GM10248 (cell line): ENCODE data around the gene HIGD1A.

ENCODE experiments used
- CTCF ChIA-PET: fragments of 300-600 bp; sonication (Branson Sonifier 250); formaldehyde crosslinking; extraction: SDS; loops from one replicate; lab custom pipeline; 2021; ENCODE audit warnings: antibody characterized with exemption; lab: Yijun Ruan, JAX
- POLR2A ChIA-PET: fragments of 350-650 bp; sonication (Branson Sonifier 250); formaldehyde crosslinking; extraction: SDS; loops from one replicate; lab custom pipeline; 2020; ENCODE audit warnings: antibody characterized with exemption; lab: Yijun Ruan, JAX
- DNase-seq: peaks from one replicate; pipeline ENCODE4 v3.0.0; 2012; ENCODE audit errors: extremely low spot score
- TF ChIP-seq, protein P1 (sequence below): IDR thresholded peaks from 2 replicates; pipeline ENCODE4 v1.5.1; 2012; ENCODE audit warnings: mild to moderate bottlenecking, low read depth; ENCODE audit errors: extremely low read depth, missing control alignments, control extremely low read depth

Gene HIGD1A

DNA sequence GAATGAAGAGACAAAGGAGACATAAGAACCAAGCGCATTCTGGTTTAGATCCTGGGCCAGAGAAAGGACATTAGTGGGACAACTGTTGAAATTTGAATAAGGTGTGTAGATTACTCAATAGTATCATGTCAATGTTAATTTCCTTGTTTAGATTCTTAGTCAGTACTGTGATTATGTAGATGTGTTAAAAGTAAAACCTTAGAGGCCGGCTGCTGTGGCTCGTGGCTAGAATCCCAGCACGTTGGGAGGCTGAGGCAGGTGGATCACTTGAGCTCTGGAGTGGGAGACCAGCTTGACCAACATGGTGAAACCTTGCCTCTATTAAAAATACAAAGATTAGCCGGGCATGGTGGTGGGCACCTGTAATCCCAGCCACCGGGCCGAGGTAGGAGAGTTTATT is 44.7 kb upstream of the HIGD1A start:
- CTCF ChIA-PET = interaction anchor here (1.3 to 1.8 kb wide), 2 partner anchors 10 to 18 kb away, joined by 5 to 8 read pairs; no protein-coding TSS in a partner anchor
- POLR2A ChIA-PET = no interaction called here
- TF ChIP-seq, protein P1, sequence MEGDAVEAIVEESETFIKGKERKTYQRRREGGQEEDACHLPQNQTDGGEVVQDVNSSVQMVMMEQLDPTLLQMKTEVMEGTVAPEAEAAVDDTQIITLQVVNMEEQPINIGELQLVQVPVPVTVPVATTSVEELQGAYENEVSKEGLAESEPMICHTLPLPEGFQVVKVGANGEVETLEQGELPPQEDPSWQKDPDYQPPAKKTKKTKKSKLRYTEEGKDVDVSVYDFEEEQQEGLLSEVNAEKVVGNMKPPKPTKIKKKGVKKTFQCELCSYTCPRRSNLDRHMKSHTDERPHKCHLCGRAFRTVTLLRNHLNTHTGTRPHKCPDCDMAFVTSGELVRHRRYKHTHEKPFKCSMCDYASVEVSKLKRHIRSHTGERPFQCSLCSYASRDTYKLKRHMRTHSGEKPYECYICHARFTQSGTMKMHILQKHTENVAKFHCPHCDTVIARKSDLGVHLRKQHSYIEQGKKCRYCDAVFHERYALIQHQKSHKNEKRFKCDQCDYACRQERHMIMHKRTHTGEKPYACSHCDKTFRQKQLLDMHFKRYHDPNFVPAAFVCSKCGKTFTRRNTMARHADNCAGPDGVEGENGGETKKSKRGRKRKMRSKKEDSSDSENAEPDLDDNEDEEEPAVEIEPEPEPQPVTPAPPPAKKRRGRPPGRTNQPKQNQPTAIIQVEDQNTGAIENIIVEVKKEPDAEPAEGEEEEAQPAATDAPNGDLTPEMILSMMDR = no peak

DNA sequence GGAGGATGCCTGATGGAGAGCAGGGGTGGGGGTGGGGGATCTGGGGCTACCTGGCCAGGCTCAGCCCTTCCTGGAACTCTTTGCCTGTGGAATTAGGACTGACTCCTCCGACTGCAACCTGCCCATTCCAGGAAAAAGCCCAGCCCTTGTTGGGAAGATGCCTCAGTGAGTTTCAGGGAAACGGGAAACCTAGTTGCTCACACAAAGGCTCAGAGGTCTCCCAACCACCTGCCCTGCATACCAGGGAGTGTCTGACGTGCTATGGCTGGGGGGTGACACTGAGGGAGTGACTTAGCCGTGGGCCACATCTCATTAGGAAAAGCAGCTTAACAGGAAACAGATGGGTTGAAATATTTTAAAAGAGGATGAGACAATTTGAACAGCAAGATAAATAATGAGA is 43.4 kb upstream of the HIGD1A start:
- POLR2A ChIA-PET = no interaction called here
- TF ChIP-seq, protein P1 = no peak
- DNase-seq = no peak
- CTCF ChIA-PET = interaction anchor here (1.5 kb wide), 1 partner anchor 33 kb away, joined by 4 read pairs; no protein-coding TSS in a partner anchor

More for the DNA sequence above, 44.7 kb upstream of the HIGD1A start:
- DNase-seq = no peak

DNA sequence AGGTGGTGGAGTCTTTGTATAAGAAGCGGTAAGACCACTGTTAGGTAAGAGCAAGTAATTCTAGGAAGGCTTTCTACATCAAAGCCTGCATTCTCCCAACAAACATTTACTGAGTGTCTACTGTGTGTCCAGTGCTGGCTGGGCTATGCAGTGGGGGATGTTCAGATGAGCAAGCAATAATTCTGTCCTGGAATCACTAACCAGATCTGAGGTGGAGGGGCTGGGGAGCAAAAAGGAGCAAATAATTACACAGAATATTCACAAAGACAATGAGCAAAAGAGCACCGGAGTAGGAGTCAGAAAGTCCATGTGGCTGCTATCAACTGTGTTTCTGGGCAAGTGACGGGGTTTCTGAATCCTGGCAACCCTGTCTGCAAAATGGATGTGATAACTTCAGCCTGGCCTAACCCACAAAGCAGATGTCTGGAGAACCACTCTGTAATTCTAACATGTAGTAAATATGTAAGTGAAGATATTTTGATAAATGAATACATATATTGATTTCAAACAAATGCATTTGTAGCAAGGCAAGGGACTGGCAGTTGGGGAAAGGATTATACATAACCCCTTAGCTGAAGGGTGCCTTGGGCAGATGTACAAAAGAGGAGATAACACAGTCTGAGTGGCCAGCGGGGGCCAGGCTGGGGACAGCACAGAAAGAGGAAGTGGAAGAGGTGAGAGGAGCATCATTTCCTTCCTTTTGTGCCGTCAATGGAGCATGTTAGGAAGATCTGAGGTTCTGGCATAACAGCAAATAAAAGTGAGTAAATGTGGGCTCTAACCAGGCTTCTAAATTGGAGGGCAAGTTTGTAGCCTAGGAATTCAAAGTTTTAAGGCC is 42.6 kb upstream of the HIGD1A start:
- TF ChIP-seq, protein P1 = no peak
- CTCF ChIA-PET = interaction anchor here (1.4 to 1.5 kb wide), 2 partner anchors 34 to 307 kb away, joined by 3 to 4 read pairs; no protein-coding TSS in a partner anchor
- DNase-seq = peak; percentile 57
- POLR2A ChIA-PET = no interaction called here

DNA sequence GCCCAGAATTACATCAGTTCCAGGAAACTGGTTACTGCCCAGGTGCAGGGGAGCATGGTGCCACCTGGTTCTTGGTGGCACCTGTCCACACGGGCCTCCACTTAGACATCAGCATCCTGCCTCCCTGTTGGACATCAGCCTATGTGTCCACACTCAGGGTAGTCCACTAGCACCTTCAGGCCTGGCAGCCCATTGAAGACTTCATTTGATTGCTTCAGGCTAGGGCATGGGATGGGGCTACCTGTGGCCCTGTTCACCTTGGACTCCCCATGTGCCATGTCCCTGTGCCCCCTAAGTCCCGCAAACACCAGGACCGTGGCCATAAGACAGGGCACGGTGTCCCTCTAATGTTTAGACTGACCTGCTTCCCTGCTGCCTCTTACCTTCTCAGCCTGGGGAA is 40.5 kb upstream of the HIGD1A start:
- TF ChIP-seq, protein P1 = no peak
- POLR2A ChIA-PET = no interaction called here
- CTCF ChIA-PET = interaction anchor here (1.0 kb wide), 2 partner anchors 13 to 36 kb away, joined by 3 to 4 read pairs; no protein-coding TSS in a partner anchor
- no peak for DNase-seq

DNA sequence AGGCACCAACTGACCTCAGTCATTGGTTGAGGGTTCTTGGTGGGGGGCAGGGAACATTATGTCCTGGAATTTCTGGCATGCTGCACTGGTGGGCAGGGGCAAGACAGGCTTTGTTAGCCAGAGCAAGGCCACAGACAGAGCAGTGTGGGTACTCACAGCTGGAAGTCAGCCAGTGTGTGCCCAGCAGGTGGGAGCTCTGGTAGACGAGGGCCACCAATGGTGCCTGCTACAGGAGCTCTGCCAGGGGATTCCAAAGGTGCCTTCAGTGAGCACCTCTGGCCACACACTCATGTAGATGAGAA is 40.1 kb upstream of the HIGD1A start:
- POLR2A ChIA-PET = no interaction called here
- CTCF ChIA-PET = interaction anchor here (1.0 kb wide), 2 partner anchors 13 to 37 kb away, joined by 3 to 4 read pairs; no protein-coding TSS in a partner anchor
- TF ChIP-seq, protein P1 = no peak
- no peak for DNase-seq

DNA sequence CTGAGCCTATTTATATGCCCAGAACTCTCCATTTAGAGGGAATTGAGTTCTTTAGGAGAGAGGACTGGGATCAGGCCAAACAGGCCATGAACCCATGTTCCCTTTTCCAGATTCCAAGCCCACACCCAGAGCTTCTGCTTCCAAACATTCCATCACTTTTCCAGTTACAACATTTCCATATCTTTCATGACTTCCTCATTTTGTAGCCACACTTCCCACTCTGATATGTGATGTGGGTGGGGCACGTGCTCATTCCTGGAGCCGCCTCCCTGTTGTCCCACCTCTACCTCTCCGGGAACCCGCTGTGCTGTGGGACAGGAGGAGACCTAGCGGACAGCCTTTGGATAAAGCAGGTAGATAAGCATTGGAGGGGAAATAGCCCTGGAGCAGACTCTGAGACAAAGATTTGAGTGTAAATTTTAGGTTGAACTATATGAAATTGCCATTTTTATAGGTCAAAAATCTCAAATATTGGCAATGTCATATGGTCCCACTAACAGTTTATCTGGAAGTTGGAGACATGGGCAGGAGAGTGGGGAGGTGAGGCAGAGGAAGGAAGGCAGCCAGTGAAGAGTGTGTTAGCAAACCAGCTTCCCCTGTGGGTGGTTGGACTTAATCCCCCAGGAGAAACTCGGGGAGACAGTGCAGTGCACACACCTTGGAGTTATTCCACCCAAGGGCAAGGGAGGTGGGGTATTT is 39.6 kb upstream of the HIGD1A start:
- POLR2A ChIA-PET = no interaction called here
- no peak for DNase-seq
- TF ChIP-seq, protein P1 = no peak
- CTCF ChIA-PET = interaction anchor here (1.0 to 1.6 kb wide), 4 partner anchors 12 to 39 kb away, joined by 3 to 5 read pairs (median 4); no protein-coding TSS in a partner anchor
